GM19397 (cell line): Measurements from ENCODE around the gene PRDM4.
"Not testable (repeated sequence)": the region's sequence is repeated elsewhere in the genome, so short reads cannot be mapped to it uniquely, and the experiment has no call there.

Experiments
- ATAC-seq: cut with Tn5 transposase; IDR thresholded peaks from one replicate; pipeline ENCODE4 v1.9.1; 2021; ENCODE audit warnings: mild to moderate bottlenecking, moderate library complexity; ENCODE audit not compliant: unreplicated experiment

PRDM4 gene

DNA sequence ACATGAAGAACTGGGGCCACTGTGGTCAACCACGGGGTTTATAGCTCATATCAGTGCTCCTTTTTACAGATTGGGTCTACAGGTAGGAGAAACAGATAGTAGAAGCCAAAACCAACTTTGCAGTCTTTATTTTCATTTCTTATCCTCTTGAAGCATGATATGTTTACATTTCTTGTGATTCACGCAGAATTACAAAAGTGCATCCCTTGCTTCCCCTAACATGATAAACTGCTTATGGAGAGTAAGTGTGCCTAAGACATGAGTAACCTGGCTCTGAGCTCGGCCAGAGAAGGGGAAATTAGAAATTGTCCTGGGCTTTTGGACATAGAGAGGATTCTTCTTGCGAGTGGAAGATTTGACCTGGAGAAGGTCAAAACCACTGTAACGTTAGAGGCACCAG, 56.9 kb downstream of the PRDM4 start:
- no peak for ATAC-seq

DNA sequence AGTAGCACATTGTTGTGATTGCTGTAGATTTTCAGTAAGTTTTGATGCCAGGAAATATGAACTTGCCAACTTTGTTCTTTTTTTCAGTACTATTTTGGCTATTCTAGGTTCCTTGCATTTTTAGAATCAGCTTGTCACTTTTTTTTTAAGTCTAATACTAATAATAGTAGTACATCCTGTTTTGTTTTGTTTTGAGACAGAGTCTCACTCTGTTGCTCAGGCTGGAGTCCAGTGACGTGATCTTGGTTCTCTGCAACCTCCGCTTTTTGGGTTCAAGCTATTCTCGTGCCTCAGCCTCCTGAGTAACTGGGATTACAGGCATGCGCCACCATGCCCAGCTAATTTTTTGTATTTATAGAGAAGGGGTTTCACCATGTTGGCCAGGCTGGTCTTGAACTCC, 58.8 kb downstream of the PRDM4 start:
- no peak for ATAC-seq

DNA sequence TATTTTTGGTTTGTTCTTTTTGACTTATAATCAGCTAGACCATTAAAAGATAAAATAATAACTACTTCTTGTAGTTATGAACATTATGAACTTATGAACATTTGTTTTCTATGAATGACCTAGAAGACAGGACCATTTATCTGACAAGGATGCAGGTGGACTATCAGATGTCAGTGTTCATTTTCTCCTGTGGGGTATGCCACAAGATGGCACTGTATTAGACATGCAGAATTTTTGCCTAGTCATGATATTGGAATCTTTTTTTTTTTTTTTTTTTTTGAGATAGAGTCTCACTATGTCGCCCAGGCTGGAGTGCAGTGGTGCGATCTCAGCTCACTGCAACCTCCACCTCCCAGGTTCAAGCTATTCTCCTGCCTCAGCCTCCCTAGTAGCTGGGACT, 65.2 kb downstream of the PRDM4 start:
- ATAC-seq = not testable (repeated sequence)

DNA sequence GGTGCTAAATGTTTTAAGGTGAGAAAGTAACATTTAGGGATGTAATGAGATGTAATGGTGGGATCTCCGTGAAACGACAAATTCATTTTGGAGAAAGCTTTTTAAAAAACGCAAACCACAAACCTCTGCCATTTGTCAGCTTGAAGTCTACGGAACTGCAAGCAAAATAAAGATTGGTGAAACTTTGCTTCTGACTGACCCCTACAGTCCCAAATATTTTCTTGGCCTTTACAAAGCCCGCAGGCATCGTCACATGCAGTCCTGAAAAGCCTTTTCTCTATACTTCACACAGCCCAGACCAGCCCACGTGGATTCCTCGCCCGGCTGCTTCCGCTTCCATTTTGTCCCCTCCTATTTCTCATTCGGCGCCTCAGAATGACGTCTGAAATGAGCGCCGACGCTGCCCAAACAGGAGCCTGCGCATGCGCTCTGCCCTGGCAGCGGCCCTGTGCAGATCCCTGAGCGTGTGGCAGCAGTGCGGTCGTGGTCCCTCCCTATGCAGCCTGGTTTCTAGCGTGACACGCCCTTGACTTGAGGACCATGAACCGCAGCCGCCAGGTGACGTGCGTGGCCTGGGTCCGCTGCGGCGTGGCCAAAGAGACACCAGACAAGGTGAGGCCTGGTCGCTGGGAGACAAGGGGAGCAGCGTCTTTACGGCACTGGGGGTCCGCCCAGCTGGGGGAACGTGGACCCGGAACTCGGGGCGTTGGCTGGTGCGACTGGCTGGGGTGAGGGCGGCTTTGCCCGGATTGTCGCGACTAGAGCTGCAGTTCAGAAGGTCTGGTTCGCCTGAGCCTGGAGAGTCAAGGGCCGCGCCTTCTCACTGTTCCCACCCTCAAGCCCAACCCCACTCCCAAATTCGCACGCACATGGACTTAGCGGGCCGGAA, 75.3 kb downstream of the PRDM4 start, which contains the start of gene PWP1:
TSS of gene PWP1 (plus strand) at position 440 of the 889 bp plus-strand sequence. CDS start at position 541, 101 bp downstream.
- peak; percentile 95 for ATAC-seq

DNA sequence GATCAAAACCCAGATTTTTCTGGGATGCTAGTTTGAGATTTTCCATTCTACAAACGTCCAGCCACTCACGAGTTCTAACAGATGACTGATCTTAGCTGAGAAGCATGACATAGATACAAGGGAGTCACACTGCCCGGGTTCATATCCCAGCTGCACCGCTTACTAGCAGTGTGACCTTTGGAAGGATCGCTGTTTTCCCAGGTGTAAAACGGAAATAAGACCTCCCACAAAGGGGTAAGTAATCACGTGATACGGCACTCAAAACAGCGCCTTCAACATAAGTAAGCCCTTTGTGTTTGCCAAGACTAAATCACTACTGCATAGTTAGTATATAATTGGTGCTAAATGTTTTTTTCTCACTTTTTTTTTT, 76.0 kb downstream of the PRDM4 start:
- ATAC-seq = no peak

DNA sequence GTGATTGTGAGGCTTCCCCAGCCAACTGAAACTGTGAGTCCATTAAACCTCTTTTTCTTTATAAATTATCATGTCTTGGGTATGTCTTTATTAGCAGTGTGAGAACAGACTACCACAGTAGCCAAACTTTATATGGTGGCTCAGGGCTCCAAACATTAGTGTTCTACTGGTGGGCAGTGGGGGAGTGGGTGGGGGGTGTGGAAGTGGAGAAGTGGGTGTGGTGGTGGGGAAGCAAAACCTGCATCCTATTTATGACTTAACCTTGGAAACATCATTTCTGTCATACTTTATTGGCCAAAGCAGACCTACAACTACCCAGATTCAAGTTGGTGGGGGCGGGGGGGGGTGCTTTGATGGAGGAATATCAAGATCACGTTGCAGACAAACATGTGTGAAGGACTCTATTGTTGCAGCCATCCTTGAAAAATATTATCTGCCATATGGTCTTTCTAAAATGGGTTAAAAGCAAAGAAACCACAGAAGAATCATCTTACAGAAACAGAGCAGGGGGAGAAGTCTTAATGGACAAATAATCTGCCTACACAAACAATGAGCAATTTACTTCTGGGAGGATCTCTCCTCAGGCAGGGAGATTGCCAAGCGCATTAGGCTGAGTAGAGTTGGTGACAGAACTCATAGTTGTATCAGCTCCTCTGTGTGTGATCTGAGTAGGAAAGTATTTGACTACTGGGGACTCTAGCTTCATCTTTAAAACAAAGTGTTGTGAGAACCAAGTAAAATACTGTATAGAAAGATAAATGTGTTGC, 76.7 kb downstream of the PRDM4 start:
- ATAC-seq = no peak
